ENCODE measurements around the gene SMAD3. TPM values are rescaled to one million over a fixed set of nuclear protein-coding genes. Genes with fewer than 3 reads are reported as not detected.
A peak's percentile ranks its signal among the peaks of the same experiment; 100 is the strongest.
"Not testable (repeated sequence)": the region's sequence is repeated elsewhere in the genome, so short reads cannot be mapped to it uniquely, and the experiment has no call there.

Gene SMAD3
- total RNA-seq, 1 donor = 36.7 TPM

GRCh38 chr15:67066041-67066958, 898 bp downstream of the SMAD3 start:
- peak overlapping the region; percentile 89 for H3K4me3 ChIP-seq (ENCODE audit: low read length)
- H3K4me1 ChIP-seq (ENCODE audit: insufficient read depth, low read length) = peaks cover 42% of the 10 kb centered on the region
- H3K27me3 ChIP-seq (ENCODE audit: insufficient read depth, low read length) = no peaks in the 10 kb centered on the region
- no peaks in the 10 kb centered on the region for H3K9me3 ChIP-seq (ENCODE audit: low read depth, low read length)

GRCh38 chr15:67066959-67067853, 1.8 kb downstream of the SMAD3 start:
- Histone ChIP-seq H3K4me1 (ENCODE audit: insufficient read depth, low read length) (peaks cover 42% of the 10 kb centered on the region), H3K4me3 (ENCODE audit: low read length) (peak overlapping the region; percentile 89), H3K9me3 (ENCODE audit: low read depth, low read length) (no peaks in the 10 kb centered on the region), H3K27me3 (ENCODE audit: insufficient read depth, low read length) (no peaks in the 10 kb centered on the region)

DNA sequence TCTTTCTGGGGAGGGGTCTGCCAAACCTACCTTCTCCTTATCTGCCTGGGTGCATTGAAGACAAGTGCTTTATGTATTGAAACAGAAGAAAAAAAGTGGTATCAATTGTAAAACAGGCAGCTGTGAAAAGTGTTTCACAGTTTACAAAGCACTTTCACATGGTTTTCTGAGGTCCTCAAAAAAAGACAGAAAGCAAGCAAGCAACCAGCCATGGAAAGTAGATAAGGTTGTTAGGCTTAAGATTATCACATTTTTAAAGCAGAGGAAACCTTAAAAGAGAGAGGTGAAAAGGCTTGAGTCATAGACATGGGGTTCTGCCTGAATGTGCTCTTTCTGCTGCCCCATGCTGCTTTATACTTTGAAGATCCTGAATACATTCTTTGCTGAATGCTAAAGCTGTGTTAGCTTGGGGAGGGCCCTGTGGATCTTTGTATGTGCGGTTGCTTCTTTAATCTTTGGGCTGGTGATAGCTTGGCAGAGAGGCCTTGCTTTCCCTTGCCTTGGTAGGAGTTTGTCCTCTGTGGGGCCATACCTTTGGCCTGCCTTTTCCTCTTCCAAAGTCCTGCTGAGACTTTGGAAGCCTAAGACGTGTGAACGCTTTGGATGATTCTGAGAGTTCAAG, 2.6 kb downstream of the SMAD3 start:
- H3K4me3 ChIP-seq (ENCODE audit: low read length) = peak overlapping the region; percentile 14
- no peaks in the 10 kb centered on the region for H3K9me3 ChIP-seq (ENCODE audit: low read depth, low read length)
- no peaks in the 10 kb centered on the region for H3K27me3 ChIP-seq (ENCODE audit: insufficient read depth, low read length)
- peaks cover 50% of the 10 kb centered on the region for H3K4me1 ChIP-seq (ENCODE audit: insufficient read depth, low read length)

DNA sequence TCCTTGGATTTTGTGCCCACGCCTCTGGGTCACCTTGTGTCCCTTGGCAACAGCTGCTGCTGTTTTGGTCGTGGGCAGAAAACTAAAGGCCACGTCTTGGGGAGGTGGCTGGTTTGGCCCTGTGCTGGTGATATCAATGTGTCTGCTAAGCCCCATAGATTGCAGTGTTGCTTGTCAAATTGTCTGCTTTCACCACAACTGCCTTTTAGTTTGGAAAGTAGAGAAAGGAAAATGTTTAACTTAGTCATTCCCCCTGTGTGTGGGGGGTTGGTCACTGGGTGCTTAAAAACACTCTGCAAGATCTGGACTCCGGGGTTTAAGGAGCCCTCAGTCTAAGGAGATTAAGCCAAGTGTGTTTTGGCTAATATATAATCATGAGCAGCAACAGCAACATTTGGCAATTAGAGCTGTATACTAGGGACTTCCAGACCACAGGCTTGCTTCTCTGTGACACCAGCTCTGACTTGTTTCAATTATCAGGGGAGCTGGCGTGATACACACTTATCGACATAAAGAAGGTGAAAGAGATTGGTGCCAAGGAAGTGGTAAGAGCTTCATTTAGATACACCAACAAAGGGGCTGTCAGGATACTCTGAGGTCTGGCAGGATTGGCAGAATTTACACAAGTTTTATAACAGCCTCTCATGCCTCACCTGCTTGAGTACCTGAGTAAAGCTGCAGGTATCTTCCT, 3.5 kb downstream of the SMAD3 start:
- Histone ChIP-seq H3K27me3 (ENCODE audit: insufficient read depth, low read length) (no peaks in the 10 kb centered on the region), H3K9me3 (ENCODE audit: low read depth, low read length) (no peaks in the 10 kb centered on the region), H3K4me1 (ENCODE audit: insufficient read depth, low read length) (peaks cover 59% of the 10 kb centered on the region), H3K4me3 (ENCODE audit: low read length) (no peak overlapping the region)

- H3K27me3 ChIP-seq (ENCODE audit: insufficient read depth, low read length) = no peaks in the 10 kb centered on the region
Observed at GRCh38 chr15:67070150-67070549, 4.7 kb downstream of the SMAD3 start.

DNA sequence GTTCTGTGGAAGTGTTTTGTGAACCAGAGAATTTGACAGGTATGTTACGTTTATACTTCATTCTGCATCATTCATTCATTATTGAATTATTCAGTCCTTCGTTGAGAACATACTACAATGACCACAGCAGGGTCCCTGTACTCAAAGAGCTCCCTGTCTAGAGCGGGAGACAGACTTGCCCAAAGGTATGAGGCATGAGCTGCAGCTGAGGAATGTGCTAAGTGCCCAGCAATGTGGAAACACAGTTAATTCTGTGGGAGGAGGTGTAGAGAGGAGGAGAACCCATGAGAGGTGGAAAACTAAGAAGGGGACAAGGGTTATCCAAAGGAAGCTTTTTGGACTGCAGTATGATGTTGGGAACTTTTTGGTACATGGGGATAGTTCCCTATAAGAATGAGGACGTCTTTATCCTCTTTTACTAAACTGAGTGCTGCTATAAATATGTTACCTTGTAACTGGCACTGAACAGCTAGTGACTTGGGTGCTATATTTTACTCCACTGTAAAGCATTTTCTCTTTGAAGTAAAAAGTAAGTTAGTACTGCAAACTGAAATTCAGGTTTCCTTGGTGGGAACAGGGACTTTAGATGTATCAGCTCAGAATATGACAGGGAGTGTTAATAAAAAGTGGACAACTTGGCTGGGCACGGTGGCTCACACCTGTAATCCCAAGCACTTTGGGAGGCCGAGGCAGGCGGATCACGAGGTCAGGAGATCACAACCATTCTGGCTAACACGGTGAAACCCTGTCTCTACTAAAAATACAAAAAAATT, 5.7 kb downstream of the SMAD3 start:
- no peaks in the 10 kb centered on the region for H3K27me3 ChIP-seq (ENCODE audit: insufficient read depth, low read length)
- H3K4me1 ChIP-seq (ENCODE audit: insufficient read depth, low read length) = peaks cover 71% of the 10 kb centered on the region
- no peak overlapping the region for H3K4me3 ChIP-seq (ENCODE audit: low read length)
- H3K9me3 ChIP-seq (ENCODE audit: low read depth, low read length) = no peaks in the 10 kb centered on the region

More at GRCh38 chr15:67070150-67070549, 4.7 kb downstream of the SMAD3 start:
- Histone ChIP-seq H3K9me3 (ENCODE audit: low read depth, low read length) (no peaks in the 10 kb centered on the region), H3K4me3 (ENCODE audit: low read length) (no peak overlapping the region), H3K4me1 (ENCODE audit: insufficient read depth, low read length) (peaks cover 63% of the 10 kb centered on the region)

DNA sequence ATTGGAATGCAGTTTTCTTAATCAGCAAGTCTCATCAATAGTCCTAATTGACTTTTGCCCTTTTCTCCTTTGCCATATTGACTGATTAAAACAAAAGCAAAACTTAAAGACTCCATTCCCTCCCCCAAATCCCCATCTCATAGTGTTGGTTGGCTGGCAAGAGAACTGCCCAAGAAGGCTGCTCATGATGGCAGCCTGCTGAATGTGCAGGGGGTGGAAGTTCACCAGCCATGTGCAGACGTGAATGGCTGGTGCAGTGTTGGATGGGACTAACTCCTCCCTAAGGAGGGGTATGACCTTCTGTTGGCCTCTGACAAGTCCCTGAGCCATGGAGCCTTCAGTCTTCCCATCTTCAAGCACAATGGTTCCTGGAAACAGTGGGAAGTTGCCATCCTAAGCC, 7.0 kb downstream of the SMAD3 start:
- Histone ChIP-seq H3K27me3 (ENCODE audit: insufficient read depth, low read length) (no peaks in the 10 kb centered on the region), H3K4me3 (ENCODE audit: low read length) (no peak overlapping the region), H3K9me3 (ENCODE audit: low read depth, low read length) (no peaks in the 10 kb centered on the region), H3K4me1 (ENCODE audit: insufficient read depth, low read length) (peaks cover 74% of the 10 kb centered on the region)

- Histone ChIP-seq H3K9me3 (ENCODE audit: low read depth, low read length) (no peaks in the 10 kb centered on the region), H3K27me3 (ENCODE audit: insufficient read depth, low read length) (no peaks in the 10 kb centered on the region), H3K4me3 (ENCODE audit: low read length) (no peak overlapping the region), H3K4me1 (ENCODE audit: insufficient read depth, low read length) (peaks cover 74% of the 10 kb centered on the region)
Observed at GRCh38 chr15:67072958-67073357, 7.6 kb downstream of the SMAD3 start.

- H3K4me3 ChIP-seq (ENCODE audit: low read length) = no peak overlapping the region
- H3K27me3 ChIP-seq (ENCODE audit: insufficient read depth, low read length) = no peaks in the 10 kb centered on the region
- H3K9me3 ChIP-seq (ENCODE audit: low read depth, low read length) = no peaks in the 10 kb centered on the region
- peaks cover 76% of the 10 kb centered on the region for H3K4me1 ChIP-seq (ENCODE audit: insufficient read depth, low read length)
Observed at GRCh38 chr15:67074886-67075229, 9.5 kb downstream of the SMAD3 start.

DNA sequence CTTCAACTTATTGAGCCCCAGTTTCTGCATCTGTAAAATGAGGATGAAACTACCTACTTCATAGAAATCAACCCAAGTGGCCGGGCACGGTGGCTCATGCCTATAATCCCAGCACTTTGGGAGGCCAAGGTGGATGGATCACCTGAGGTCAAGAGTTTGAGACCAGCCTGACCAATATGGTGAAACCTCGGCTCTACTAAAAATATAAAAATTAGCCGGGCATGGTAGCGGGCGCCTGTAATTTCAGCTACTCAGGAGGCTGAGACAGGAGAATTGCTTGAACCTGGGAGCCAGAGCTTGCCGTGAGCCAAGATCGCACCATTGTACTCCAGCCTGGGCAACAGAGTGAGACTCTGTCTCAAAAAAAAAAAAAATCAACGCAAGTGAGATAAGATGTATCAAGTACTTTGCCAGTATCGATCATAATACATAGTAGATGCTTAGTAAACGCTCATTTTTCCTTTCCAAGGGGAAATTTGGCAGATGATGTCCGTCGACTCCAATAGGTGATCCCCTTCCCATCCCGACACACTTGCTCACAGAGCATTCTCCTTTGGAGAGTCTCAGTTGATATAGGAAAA, 10.2 kb downstream of the SMAD3 start:
- peaks cover 83% of the 10 kb centered on the region for H3K4me1 ChIP-seq (ENCODE audit: insufficient read depth, low read length)
- not testable (repeated sequence) for H3K4me3 ChIP-seq (ENCODE audit: low read length); H3K9me3 ChIP-seq (ENCODE audit: low read depth, low read length); H3K27me3 ChIP-seq (ENCODE audit: insufficient read depth, low read length)

- no peak overlapping the region for H3K4me3 ChIP-seq (ENCODE audit: low read length)
- H3K9me3 ChIP-seq (ENCODE audit: low read depth, low read length) = no peaks in the 10 kb centered on the region
- H3K27me3 ChIP-seq (ENCODE audit: insufficient read depth, low read length) = no peaks in the 10 kb centered on the region
- peaks cover 90% of the 10 kb centered on the region for H3K4me1 ChIP-seq (ENCODE audit: insufficient read depth, low read length)
Observed at GRCh38 chr15:67076147-67076843, 10.9 kb downstream of the SMAD3 start.

GRCh38 chr15:67077641-67078215, 12.3 kb downstream of the SMAD3 start:
- no peak overlapping the region for H3K4me3 ChIP-seq (ENCODE audit: low read length)

GRCh38 chr15:67079361-67079760, 14.0 kb downstream of the SMAD3 start:
- H3K9me3 ChIP-seq (ENCODE audit: low read depth, low read length) = no peaks in the 10 kb centered on the region
- H3K4me3 ChIP-seq (ENCODE audit: low read length) = no peak overlapping the region
- H3K27me3 ChIP-seq (ENCODE audit: insufficient read depth, low read length) = no peaks in the 10 kb centered on the region
- peaks cover 99% of the 10 kb centered on the region for H3K4me1 ChIP-seq (ENCODE audit: insufficient read depth, low read length)

More at GRCh38 chr15:67077641-67078215, 12.3 kb downstream of the SMAD3 start:
- H3K4me1 ChIP-seq (ENCODE audit: insufficient read depth, low read length) = peaks cover 99% of the 10 kb centered on the region
- H3K27me3 ChIP-seq (ENCODE audit: insufficient read depth, low read length) = no peaks in the 10 kb centered on the region
- no peaks in the 10 kb centered on the region for H3K9me3 ChIP-seq (ENCODE audit: low read depth, low read length)

Measured in mononuclear cell (primary cell).